GM19372 (cell line): Measurements from ENCODE around the gene INPP5A.

Experiments
- ATAC-seq: cut with Tn5 transposase; IDR thresholded peaks from one replicate; pipeline ENCODE4 v1.9.1; 2021; ENCODE audit warnings: mild to moderate bottlenecking, low read depth, moderate library complexity; ENCODE audit not compliant: unreplicated experiment

INPP5A gene

DNA sequence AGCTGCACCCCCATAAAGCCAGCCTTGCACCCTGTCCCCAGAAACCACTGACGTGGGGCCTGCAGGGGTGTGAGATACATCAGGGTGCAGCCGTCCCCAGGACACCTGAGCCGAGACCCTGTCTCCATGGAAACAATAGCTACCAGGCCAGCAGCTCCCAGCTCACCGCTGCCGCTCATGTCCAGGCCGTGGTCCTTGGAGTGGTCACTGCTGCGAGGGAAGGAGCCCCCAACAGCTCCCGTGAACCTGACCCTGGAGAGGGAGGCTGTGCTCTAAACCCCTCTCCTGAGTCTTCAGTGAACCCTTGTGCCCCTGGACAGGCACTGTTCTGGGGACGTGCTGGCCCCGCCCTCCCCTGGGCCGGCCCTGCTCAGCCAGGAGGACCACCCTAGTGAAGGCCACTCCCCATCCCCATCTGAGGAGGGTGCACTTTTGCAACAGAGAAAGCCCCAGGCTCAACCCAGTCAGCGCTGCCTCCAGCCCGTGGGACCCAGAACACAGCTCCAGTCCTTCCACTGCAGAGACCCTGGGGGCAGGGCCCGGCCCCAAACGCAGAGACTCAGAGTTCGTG, 19.6 kb upstream of the INPP5A start:
- ATAC-seq = no peak

GRCh38 chr10:132518572-132519381, 18.8 kb upstream of the INPP5A start:
- ATAC-seq = no peak

- ATAC-seq = no peak
Measured at GRCh38 chr10:132519382-132520176, 18.0 kb upstream of the INPP5A start.

- ATAC-seq = no peak
Measured at GRCh38 chr10:132520177-132520811, 17.3 kb upstream of the INPP5A start.

DNA sequence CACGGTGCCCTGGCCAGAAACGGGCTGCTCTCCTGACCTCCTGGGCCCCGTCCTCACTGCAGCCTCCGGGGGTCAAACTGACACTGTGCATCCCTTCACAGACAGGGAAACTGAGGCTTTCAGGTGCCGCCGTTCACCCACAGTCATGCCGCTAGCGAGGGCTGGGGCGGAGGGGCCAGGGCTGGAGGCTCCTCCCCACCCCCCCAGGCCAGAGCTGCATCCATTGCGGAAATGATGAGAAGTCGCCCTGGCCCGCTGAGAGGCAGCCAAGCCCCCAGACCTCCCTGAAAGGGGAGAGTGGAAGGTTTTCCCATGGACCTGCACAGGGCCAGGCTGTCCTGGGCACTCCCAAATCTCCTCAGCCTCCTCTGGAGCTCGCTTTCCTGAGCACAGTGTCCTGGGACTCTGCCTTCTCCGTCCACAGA, 16.5 kb upstream of the INPP5A start:
- ATAC-seq = no peak

- no peak for ATAC-seq
Measured at GRCh38 chr10:132521466-132522102, 16.0 kb upstream of the INPP5A start.

GRCh38 chr10:132522521-132523411, 14.8 kb upstream of the INPP5A start:
- ATAC-seq = no peak

- no peak for ATAC-seq
Measured at GRCh38 chr10:132523561-132524442, 13.8 kb upstream of the INPP5A start.

GRCh38 chr10:132524443-132525285, 12.9 kb upstream of the INPP5A start:
- ATAC-seq = no peak

DNA sequence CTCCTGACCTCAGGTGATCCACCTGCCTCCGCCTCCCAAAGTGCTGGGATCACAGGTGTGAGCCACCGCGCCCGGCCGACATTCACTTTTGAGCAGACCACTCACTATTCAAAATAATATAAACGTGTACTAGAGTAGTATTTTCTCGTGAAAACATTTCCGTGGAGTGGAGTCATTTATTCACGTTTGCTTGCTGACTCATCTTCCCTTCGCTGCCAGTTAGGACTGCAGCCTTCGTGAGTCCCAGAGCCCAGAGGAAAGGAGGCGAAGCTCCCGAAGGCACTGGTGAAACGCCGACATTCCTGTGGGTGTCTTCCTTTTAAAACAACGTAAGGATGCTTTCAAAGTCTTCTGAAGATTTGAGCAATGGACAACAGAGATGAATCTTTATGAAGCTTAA, 10.9 kb upstream of the INPP5A start:
- no peak for ATAC-seq

DNA sequence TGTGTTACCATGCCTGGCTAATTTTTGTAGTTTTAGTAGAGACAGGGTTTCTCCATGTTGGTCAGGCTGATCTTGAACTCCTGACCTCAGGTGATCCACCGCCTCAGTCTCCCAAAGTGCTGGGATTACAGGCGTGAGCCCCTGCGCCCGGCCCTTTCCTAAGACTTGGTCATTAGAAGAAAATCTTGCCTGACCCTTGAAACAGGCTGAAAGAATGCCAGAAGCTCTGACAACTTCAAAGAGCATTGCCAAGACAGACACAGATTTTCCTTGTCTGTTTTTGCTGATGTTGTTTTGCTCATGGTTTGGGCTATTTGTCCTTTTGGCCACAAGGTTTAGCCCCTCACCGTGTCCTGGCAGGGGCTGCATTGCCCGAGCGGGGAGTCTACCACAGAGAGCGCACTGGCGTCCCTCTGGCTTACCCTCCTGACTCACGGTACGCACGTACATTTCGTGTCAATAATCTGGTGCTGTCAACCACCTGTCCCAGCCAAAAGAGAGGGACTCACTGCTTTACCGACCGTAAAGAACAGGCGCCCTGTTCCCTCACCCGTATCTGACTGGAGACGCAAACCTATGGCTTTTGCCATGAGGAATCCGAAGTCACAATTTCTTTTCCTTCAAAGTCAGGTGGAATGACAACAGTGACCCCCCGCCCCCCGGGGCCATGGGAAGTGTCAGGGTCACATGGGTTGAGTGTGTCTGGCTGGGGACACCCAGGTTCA, 10.1 kb upstream of the INPP5A start:
- ATAC-seq = no peak

- ATAC-seq = no peak
Measured at GRCh38 chr10:132528064-132528691, 9.4 kb upstream of the INPP5A start.

- no peak for ATAC-seq
Measured at GRCh38 chr10:132532179-132532578, 5.4 kb upstream of the INPP5A start.

DNA sequence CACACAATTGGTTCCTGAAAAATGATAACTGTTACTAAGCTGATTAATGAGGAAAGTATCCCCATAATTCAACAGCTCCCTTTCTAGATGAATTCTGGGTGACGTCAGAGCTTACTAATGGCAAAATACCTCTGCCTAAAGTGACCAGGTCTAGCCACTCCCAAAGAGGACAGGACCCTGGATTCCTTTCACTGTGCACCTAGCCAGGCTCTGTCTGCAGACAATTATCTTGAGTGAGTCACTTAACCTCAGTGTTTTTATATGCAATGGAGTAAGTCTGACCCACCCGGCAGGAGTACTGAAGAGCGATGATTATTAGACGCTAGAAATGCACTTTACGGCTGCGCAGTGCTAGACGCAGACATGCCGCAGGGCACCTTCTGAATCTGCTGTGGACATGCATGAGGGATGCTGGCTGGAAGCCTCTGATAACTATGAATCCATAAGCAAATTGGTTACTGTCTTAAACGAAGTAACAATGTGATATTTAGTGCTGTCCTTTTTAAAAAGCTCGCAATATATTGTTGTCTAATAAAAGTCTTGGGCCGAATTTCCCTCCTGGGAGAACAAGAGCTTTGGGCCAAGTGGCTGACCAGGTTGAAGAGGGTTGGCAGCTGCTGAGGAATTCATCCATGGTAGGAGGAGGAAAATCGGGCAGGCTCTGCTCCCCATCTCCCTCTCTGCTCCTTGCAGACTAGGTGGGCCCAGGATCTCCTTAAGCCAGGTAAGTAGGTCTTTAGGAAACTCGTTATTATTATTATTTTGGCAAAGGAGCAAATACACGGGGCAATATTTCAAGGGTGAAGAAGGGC, 4.6 kb upstream of the INPP5A start:
- no peak for ATAC-seq

DNA sequence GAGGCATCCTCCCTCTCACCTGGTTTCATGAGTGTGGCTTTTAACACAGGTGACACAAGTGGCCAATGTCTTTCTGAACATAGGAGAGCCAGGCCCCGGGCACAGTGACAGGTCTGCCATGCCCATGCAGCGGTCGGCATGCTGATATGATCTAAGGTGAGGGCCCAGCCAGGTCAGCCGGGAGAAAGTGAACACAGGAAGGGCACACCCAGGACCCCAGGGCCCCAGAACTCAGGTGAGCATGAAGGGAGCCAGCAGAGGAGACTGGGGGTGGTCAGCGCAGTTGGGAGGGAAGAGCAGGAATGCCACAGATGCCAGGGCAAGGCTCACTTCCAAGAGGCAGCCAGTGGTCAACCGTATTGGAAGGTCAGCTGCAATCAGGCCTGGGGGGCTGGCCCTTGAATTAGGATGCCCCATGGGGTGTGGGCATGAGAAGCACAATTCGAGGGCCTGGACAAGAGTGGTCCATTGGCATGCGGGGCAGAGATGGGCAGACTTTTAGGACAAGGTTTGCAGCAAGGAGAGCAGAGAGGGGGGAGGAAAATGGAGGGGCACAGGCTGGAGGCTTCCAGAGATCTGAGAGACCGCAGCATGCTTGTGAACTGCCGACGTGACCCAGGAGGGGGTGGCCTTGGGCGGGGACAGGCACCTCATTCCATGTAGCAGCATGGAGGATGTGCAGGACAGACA, 3.9 kb upstream of the INPP5A start:
- ATAC-seq = no peak
